Transverse colon (tissue), 4 donors: ENCODE results near the gene KRTAP12-1. TPM values are rescaled to one million over a fixed set of nuclear protein-coding genes. Genes with fewer than 3 reads are reported as not detected.

ENCODE experiments used
- DNase-seq: peaks from one replicate; pipeline ENCODE4 v3.0.0-alpha.2; 2019
- H3K27ac ChIP-seq, 4 donors: fragments of 200-600 bp; sonication (generic); 2 replicates each; pipeline ENCODE4 v1.5.1; 2016 to 2018; ENCODE audit warnings: inconsistent platforms in 4 of 4
- H3K27me3 ChIP-seq: fragments of 200-600 bp; sonication (generic); 2 replicates; pipeline ENCODE4 v1.5.1; 2017; ENCODE audit warnings: inconsistent platforms
- H3K36me3 ChIP-seq, 4 donors: fragments of 200-600 bp; sonication (generic); 2 replicates each; pipeline ENCODE4 v1.5.1; 2017 to 2019; ENCODE audit warnings: inconsistent platforms in 4 of 4
- H3K4me1 ChIP-seq, 4 donors: fragments of 200-600 bp; sonication (generic); 2 replicates each; pipeline ENCODE4 v1.5.1; 2017 to 2020; ENCODE audit warnings: inconsistent platforms in 4 of 4
- H3K4me3 ChIP-seq, 4 donors: fragments of 200-600 bp; sonication (generic); 1 replicate in 1 of 4; 2 replicates in 3 of 4; pipeline versions ENCODE4 v1.5.1 to v1.6.1; 2017 to 2019; ENCODE audit warnings: inconsistent platforms in 4 of 4
- H3K9me3 ChIP-seq, 2 donors: fragments of 200-600 bp; sonication (generic); 2 replicates each; pipeline ENCODE4 v1.5.1; 2017 to 2019; ENCODE audit warnings: inconsistent platforms in 2 of 2
- EP300 ChIP-seq: sonication (generic); formaldehyde crosslinking; IDR thresholded peaks from one replicate; pipeline ENCODE4 v1.6.1; 2017; ENCODE audit warnings: antibody characterized with exemption, low read depth
- POLR2A ChIP-seq: fragments of 450-650 bp; IDR thresholded peaks from one replicate; pipeline ENCODE4 v1.6.1; 2016; ENCODE audit warnings: antibody characterized with exemption, mild to moderate bottlenecking, moderate library complexity
- POLR2AphosphoS5 ChIP-seq, 3 donors: sonication (generic); formaldehyde crosslinking; IDR thresholded peaks; one replicate each; pipeline ENCODE4 v1.6.1; 2016; ENCODE audit warnings: antibody characterized with exemption in 3 of 3
- WGBS, 2 donors: methylation state at CpG; one replicate each; pipeline ENCODE4 v1.1.5; 2018; ENCODE audit warnings: low coverage in 1 of 2; 5-methylcytosine and 5-hydroxymethylcytosine counted together
- in situ Hi-C, 4 donors: fragments of 200-750 bp; cut with MboI; loops; one replicate each; pipeline versions ENCODE4 v1.15.0 to v1.15.1; 2017; ENCODE audit warnings: low sequenced_read_pairs in 3 of 4, low pct_ligation_motif_present in 1 of 4, low pct_unique_long_range_greater_than_20kb in 1 of 4
- intact Hi-C: fragments of 100-400 bp; cut with DNase I; formaldehyde crosslinking; loops from one replicate; pipeline ENCODE4 v1.15.1; 2023; ENCODE audit warnings: low total_unique reads
- total RNA-seq, 4 donors: library from RNA; depleted of rRNA; stranded (reverse); fragments of >200 nt; gene quantifications; one replicate each; pipeline ENCODE4 v1.1.0, GENCODE V29; 2016
- TF ChIP-seq, protein P1 (sequence below), 5 experiments: fragments of 200-600 bp in 3 of 5; fragments of 450-650 bp in 2 of 5; sonication (generic) in 3 of 5; IDR thresholded peaks; 1 replicate in 2 of 5; 2 replicates in 3 of 5; pipeline ENCODE4 v1.5.1; 2016 to 2017; ENCODE audit warnings: antibody characterized with exemption in 5 of 5, inconsistent platforms in 3 of 5, mild to moderate bottlenecking in 2 of 5, moderate library complexity in 1 of 5

KRTAP12-1 gene
- total RNA-seq, 4 donors from 2014 or later: not detected

DNA sequence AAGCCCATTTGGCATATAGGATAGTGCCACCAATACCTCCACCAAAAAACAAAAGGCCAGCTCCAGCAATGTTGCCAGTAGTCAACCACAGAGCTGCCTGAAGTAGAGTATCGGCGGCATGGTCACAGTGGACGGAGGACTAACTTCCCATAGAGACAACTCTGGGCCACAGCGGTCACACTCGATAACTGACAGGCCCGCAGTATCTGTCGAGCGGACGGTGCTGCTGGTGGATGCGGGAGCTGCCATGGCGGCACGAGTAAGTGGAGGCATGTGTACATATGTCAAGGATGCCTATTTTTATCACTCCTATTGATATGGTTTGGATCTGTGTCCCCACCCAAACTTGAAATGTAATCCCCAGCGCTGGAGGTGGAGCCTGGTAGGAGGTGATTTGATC is 4.1 kb downstream of the KRTAP12-1 start:
- in situ Hi-C loops (loop anchor here in 2 of 4 donors (25.0 kb wide), 1 partner anchor 91 kb away; the partner anchor contains the start of genes KRTAP10-5 (in 2 of the 2) and KRTAP10-6 (in 2 of the 2)), intact Hi-C loops (no loop called here)
- H3K27me3 ChIP-seq: no peaks in the 10 kb centered on the region
- H3K4me1 ChIP-seq: no peaks in the 10 kb centered on the region
- TF ChIP-seq EP300: no peak
- TF ChIP-seq, protein P1, sequence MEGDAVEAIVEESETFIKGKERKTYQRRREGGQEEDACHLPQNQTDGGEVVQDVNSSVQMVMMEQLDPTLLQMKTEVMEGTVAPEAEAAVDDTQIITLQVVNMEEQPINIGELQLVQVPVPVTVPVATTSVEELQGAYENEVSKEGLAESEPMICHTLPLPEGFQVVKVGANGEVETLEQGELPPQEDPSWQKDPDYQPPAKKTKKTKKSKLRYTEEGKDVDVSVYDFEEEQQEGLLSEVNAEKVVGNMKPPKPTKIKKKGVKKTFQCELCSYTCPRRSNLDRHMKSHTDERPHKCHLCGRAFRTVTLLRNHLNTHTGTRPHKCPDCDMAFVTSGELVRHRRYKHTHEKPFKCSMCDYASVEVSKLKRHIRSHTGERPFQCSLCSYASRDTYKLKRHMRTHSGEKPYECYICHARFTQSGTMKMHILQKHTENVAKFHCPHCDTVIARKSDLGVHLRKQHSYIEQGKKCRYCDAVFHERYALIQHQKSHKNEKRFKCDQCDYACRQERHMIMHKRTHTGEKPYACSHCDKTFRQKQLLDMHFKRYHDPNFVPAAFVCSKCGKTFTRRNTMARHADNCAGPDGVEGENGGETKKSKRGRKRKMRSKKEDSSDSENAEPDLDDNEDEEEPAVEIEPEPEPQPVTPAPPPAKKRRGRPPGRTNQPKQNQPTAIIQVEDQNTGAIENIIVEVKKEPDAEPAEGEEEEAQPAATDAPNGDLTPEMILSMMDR (IDR thresholded peaks at IDR 0.05): no peak
- no peak for TF ChIP-seq POLR2AphosphoS5 (IDR thresholded peaks at IDR 0.05)
- TF ChIP-seq POLR2A: no peak
- no peak for DNase-seq
- peaks cover 0 to 5% of the 10 kb centered on the region in 2 donors for H3K9me3 ChIP-seq
- H3K36me3 ChIP-seq: no peaks in the 10 kb centered on the region
- H3K4me3 ChIP-seq: no peak overlapping the region
- WGBS, 2 donors: 94% methylated on average over 13 of the region's 13 CpGs; no CpG with 5 or more reads in 1 of the 2 donors
- no peak overlapping the region for H3K27ac ChIP-seq

DNA sequence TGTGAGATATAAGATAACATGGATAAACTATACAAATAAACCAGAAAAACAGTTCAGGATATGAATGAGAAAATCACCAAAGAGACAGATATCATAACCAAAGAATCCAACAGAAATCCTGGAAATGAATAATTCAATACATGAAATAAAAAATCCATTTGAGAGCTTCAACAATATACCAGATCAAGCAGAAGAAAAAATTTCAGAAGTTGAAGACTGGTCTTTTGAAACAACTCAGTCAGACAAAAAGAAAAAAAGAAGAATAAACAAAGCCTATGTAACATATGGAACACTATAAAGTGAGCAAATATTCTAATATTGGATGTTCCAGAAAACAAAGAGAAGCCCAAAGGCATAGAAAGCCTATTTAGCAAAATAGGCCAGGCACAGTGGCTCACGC is 10.1 kb downstream of the KRTAP12-1 start:
- Histone ChIP-seq H3K36me3 (no peaks in the 10 kb centered on the region), H3K27me3 (no peaks in the 10 kb centered on the region), H3K27ac (no peak overlapping the region), H3K4me1 (no peaks in the 10 kb centered on the region), H3K4me3 (no peak overlapping the region), H3K9me3 (peaks cover 0 to 5% of the 10 kb centered on the region in 2 donors)
- WGBS, 2 donors: 95% methylated on average over 1 of the region's 1 CpG; no CpG with 5 or more reads in 1 of the 2 donors
- intact Hi-C loops (no loop called here), in situ Hi-C loops (no loop called here)
- no peak for DNase-seq
- TF ChIP-seq EP300 (no peak), POLR2A (no peak), POLR2AphosphoS5 (IDR thresholded peaks at IDR 0.05) (no peak)
- TF ChIP-seq, protein P1 (IDR thresholded peaks at IDR 0.05): no peak

DNA sequence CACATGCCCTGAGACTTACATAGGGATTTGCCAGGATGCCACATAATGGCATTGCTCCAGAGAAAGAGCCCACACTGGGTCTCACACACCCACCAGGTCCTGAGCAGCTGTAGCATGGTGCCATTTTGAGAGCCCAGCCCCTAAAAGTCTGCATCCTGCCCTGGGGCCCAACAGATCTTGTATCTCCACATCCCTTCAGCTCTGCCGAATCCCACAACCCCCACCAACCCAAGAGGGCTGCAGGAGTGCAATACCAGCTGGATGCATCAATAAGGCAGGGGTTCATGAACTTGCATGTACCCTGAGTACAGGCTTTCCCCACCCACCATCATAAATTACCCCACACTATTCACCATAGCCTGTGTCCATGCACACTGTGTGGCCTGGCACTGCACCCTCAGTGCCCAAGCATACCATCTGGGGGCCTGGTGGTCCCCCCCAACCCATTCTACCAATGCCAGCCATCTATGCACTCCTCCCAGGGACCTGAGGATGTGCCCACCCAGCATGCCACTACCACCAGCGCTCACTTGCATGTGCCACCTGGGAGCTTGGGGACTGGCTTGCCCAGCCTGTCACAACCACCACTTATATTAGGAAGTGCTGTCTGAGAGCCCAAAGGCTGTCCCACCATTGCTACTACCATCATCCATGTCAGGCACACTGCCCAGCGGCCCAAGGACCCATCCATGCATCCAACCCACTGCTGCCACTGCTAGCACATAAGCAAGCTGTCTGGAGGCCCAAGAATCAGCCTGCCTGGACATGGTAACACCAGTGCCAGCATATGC is 11.1 kb downstream of the KRTAP12-1 start:
- Histone ChIP-seq H3K4me1 (no peaks in the 10 kb centered on the region), H3K36me3 (no peaks in the 10 kb centered on the region), H3K27me3 (no peaks in the 10 kb centered on the region), H3K4me3 (no peak overlapping the region), H3K27ac (no peak overlapping the region), H3K9me3 (peaks cover 0 to 5% of the 10 kb centered on the region in 2 donors)
- no peak for TF ChIP-seq EP300
- TF ChIP-seq, protein P1 (IDR thresholded peaks at IDR 0.05): no peak
- no peak for TF ChIP-seq POLR2A
- no peak for TF ChIP-seq POLR2AphosphoS5 (IDR thresholded peaks at IDR 0.05)
- intact Hi-C loops: no loop called here
- no peak for DNase-seq
- WGBS, 2 donors: 74% methylated on average over 3 of the region's 3 CpGs; no CpG with 5 or more reads in 1 of the 2 donors
- in situ Hi-C loops: no loop called here

DNA sequence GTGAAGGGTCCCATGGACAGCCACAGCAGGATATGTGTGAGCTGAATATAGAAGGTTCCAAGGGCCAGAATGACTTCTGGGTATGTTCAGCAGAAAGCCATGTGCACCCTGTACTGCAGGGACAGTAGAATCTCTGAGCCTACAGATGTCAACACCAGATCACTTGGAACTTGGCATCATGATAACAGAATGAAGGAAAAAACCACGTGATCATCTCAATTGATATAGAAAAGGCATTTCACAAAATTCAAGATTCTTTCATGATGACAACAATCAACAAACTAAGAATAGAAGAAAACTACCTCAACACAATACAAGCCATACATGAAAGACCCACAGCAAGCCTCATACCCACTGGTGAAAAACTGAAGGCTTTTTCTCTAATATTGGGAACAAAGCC is 14.4 kb downstream of the KRTAP12-1 start:
- no peaks in the 10 kb centered on the region for H3K36me3 ChIP-seq
- H3K9me3 ChIP-seq: peaks cover 0 to 6% of the 10 kb centered on the region in 2 donors
- no peak for DNase-seq
- no peaks in the 10 kb centered on the region for H3K27me3 ChIP-seq
- in situ Hi-C loops (no loop called here), intact Hi-C loops (no loop called here)
- no peak overlapping the region for H3K27ac ChIP-seq
- TF ChIP-seq, protein P1 (IDR thresholded peaks at IDR 0.05): no peak
- TF ChIP-seq EP300: no peak
- TF ChIP-seq POLR2A: no peak
- no peak for TF ChIP-seq POLR2AphosphoS5 (IDR thresholded peaks at IDR 0.05)
- no peak overlapping the region for H3K4me3 ChIP-seq
- H3K4me1 ChIP-seq: no peaks in the 10 kb centered on the region
- 64% methylated on average over 1 of the region's 1 CpG; no CpG with 5 or more reads in 1 of the 2 donors for WGBS, 2 donors
